ENCODE results near the gene CXorf58.

Gene CXorf58

DNA sequence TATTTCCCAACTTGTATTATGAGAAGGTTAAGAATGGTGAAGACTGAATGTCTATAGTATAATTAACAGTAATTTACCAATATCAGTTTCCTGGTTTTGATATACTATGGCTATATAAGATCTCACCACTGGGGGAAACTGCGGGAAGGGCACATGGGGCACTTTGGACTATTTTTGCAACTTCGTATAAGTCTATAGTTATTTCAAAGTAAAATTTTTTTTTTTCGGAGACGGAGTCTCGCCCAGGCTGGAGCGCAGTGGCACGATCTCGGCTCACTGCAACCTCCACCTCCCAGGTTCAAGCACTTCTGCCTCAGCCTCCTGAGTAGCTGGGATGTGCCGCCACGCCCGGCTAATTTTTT lies 46.1 kb downstream of the CXorf58 start:
- no peaks in the 10 kb centered on the region for H3K36me3 ChIP-seq (ENCODE audit: insufficient read depth, low read length)
- H3K27me3 ChIP-seq (ENCODE audit: insufficient read depth, low read length, poor library complexity, severe bottlenecking): no peaks in the 10 kb centered on the region
- H3K9me3 ChIP-seq (ENCODE audit: insufficient read depth, low read depth, low read length): no peaks in the 10 kb centered on the region
- no peaks in the 10 kb centered on the region for H3K79me2 ChIP-seq (ENCODE audit: insufficient read depth, low read length)
- H3F3A ChIP-seq (ENCODE audit: low read depth): no peaks in the 10 kb centered on the region
- peak overlapping the region; percentile 98 for H2AFZ ChIP-seq (ENCODE audit: low read length)
- H3K9me2 ChIP-seq (replicated peaks; ENCODE audit: low read depth, low read length): no peaks in the 10 kb centered on the region
- H3K4me1 ChIP-seq (ENCODE audit: insufficient read depth, low read length, poor library complexity, severe bottlenecking): peaks cover 14% of the 10 kb centered on the region
- peak overlapping the region; percentile 68 for H3K4me2 ChIP-seq (ENCODE audit: low read depth, low read length, poor library complexity, severe bottlenecking)
- peak overlapping the region; percentile 69 for H3K4me3 ChIP-seq (ENCODE audit: low read length, poor library complexity, severe bottlenecking)
- no peak for TF ChIP-seq EZH2phosphoT487 (IDR thresholded peaks at IDR 0.05; ENCODE audit: borderline replicate concordance)
- TF ChIP-seq, protein P1, sequence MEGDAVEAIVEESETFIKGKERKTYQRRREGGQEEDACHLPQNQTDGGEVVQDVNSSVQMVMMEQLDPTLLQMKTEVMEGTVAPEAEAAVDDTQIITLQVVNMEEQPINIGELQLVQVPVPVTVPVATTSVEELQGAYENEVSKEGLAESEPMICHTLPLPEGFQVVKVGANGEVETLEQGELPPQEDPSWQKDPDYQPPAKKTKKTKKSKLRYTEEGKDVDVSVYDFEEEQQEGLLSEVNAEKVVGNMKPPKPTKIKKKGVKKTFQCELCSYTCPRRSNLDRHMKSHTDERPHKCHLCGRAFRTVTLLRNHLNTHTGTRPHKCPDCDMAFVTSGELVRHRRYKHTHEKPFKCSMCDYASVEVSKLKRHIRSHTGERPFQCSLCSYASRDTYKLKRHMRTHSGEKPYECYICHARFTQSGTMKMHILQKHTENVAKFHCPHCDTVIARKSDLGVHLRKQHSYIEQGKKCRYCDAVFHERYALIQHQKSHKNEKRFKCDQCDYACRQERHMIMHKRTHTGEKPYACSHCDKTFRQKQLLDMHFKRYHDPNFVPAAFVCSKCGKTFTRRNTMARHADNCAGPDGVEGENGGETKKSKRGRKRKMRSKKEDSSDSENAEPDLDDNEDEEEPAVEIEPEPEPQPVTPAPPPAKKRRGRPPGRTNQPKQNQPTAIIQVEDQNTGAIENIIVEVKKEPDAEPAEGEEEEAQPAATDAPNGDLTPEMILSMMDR (conservative IDR thresholded peaks at IDR 0.05; ENCODE audit: low read length): peak; percentile 23; the same call in 1 of the 2 replicates
- peak overlapping the region; percentile 66 for H3K9ac ChIP-seq (ENCODE audit: low read depth, low read length, poor library complexity, severe bottlenecking)
- no peaks in the 10 kb centered on the region for H4K20me1 ChIP-seq (ENCODE audit: insufficient read depth, low read length, poor library complexity, severe bottlenecking)

DNA sequence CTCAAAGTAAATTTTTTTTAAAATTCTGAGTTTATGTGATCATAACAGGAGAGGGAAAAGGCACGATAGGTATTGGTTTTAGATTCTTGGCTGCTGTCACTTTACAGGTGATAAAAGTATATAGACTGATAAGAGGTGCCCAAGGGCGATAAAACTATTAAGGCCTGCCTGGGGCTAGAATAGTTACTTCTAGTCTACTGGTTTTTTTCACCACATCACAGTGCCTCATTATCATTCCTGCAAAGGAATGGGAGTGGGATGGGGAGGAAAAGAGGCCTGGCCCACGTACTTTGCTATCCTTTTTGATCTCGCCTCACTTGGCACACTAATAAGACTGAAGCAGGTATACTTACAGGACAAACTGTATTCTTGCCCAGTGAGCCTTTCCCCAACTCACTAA lies 46.6 kb downstream of the CXorf58 start:
- no peak overlapping the region for H3K4me3 ChIP-seq (ENCODE audit: low read length, poor library complexity, severe bottlenecking)
- no peaks in the 10 kb centered on the region for H4K20me1 ChIP-seq (ENCODE audit: insufficient read depth, low read length, poor library complexity, severe bottlenecking)
- no peak overlapping the region for H2AFZ ChIP-seq (ENCODE audit: low read length)
- H3K4me2 ChIP-seq (ENCODE audit: low read depth, low read length, poor library complexity, severe bottlenecking): no peak overlapping the region
- no peaks in the 10 kb centered on the region for H3K79me2 ChIP-seq (ENCODE audit: insufficient read depth, low read length)
- H3K36me3 ChIP-seq (ENCODE audit: insufficient read depth, low read length): no peaks in the 10 kb centered on the region
- peaks cover 14% of the 10 kb centered on the region for H3K4me1 ChIP-seq (ENCODE audit: insufficient read depth, low read length, poor library complexity, severe bottlenecking)
- no peak overlapping the region for H3K9ac ChIP-seq (ENCODE audit: low read depth, low read length, poor library complexity, severe bottlenecking)
- no peaks in the 10 kb centered on the region for H3K9me2 ChIP-seq (replicated peaks; ENCODE audit: low read depth, low read length)
- no peaks in the 10 kb centered on the region for H3K9me3 ChIP-seq (ENCODE audit: insufficient read depth, low read depth, low read length)
- no peaks in the 10 kb centered on the region for H3K27me3 ChIP-seq (ENCODE audit: insufficient read depth, low read length, poor library complexity, severe bottlenecking)
- H3F3A ChIP-seq (ENCODE audit: low read depth): no peaks in the 10 kb centered on the region
- TF ChIP-seq, protein P1 (conservative IDR thresholded peaks at IDR 0.05; ENCODE audit: low read length): no peak
- no peak for TF ChIP-seq EZH2phosphoT487 (IDR thresholded peaks at IDR 0.05; ENCODE audit: borderline replicate concordance)

DNA sequence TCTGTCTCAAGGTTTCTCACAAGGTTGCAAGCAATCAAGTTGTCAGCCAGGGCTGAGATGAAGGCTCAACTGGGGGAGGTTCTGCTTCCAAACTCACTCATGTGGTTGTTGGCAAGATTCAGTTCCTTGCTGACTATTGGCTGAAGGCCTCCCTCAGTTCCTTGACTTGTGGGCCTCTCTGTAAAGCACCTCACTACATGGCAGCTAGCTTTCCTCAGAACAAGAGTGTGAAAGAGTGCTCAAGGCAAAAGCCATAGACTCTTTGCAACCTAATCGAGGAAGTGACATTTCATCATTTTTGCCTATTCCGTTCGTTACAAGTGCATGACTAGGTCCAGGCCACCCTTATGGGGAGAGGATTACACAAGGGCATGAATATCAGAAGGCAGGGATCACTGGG lies 52.0 kb downstream of the CXorf58 start:
- Histone ChIP-seq H3K4me2 (ENCODE audit: low read depth, low read length, poor library complexity, severe bottlenecking) (no peak overlapping the region), H3K4me1 (ENCODE audit: insufficient read depth, low read length, poor library complexity, severe bottlenecking) (peaks cover 10% of the 10 kb centered on the region), H3K79me2 (ENCODE audit: insufficient read depth, low read length) (no peaks in the 10 kb centered on the region), H3K27me3 (ENCODE audit: insufficient read depth, low read length, poor library complexity, severe bottlenecking) (no peaks in the 10 kb centered on the region), H4K20me1 (ENCODE audit: insufficient read depth, low read length, poor library complexity, severe bottlenecking) (no peaks in the 10 kb centered on the region), H3K9ac (ENCODE audit: low read depth, low read length, poor library complexity, severe bottlenecking) (no peak overlapping the region), H3F3A (ENCODE audit: low read depth) (no peaks in the 10 kb centered on the region), H3K4me3 (ENCODE audit: low read length, poor library complexity, severe bottlenecking) (no peak overlapping the region), H3K36me3 (ENCODE audit: insufficient read depth, low read length) (no peaks in the 10 kb centered on the region), H2AFZ (ENCODE audit: low read length) (peak overlapping the region; percentile 43; the same call in 1 of the 2 replicates), H3K9me3 (ENCODE audit: insufficient read depth, low read depth, low read length) (no peaks in the 10 kb centered on the region), H3K9me2 (replicated peaks; ENCODE audit: low read depth, low read length) (no peaks in the 10 kb centered on the region)
- no peak for TF ChIP-seq EZH2phosphoT487 (IDR thresholded peaks at IDR 0.05; ENCODE audit: borderline replicate concordance)
- TF ChIP-seq, protein P1 (conservative IDR thresholded peaks at IDR 0.05; ENCODE audit: low read length): no peak
